GM12878 (cell line): ENCODE results near the gene ANTKMT. TPM values are rescaled to one million over a fixed set of nuclear protein-coding genes. Genes with fewer than 3 reads are reported as not detected.

Experiments
- LARP7 ChIP-seq: fragments of 450-650 bp; IDR thresholded peaks from 2 replicates; pipeline ENCODE4 v1.6.1; 2017; ENCODE audit warnings: mild to moderate bottlenecking
- MEF2A ChIP-seq: IDR thresholded peaks from 2 replicates; pipeline ENCODE4 v1.6.1; 2011; ENCODE audit warnings: low read depth, mild to moderate bottlenecking, low read length, moderate library complexity; ENCODE audit not compliant: insufficient read depth
- NFYA ChIP-seq: IDR thresholded peaks from 2 replicates; pipeline ENCODE4 v1.6.1; 2011; ENCODE audit warnings: low read depth, mild to moderate bottlenecking, low read length, improper control_type of control experiment, borderline replicate concordance
- POLR2AphosphoS2 ChIP-seq: IDR thresholded peaks from 2 replicates; pipeline ENCODE4 v1.6.1; 2011; ENCODE audit warnings: low read depth, mild to moderate bottlenecking, low read length, improper control_type of control experiment, moderate library complexity
- RB1 ChIP-seq: fragments of 450-650 bp; formaldehyde crosslinking; IDR thresholded peaks from 2 replicates; pipeline ENCODE4 v1.6.1; 2017; ENCODE audit warnings: mild to moderate bottlenecking, borderline replicate concordance
- STAT1 ChIP-seq: fragments of 450-650 bp; conservative IDR thresholded peaks from 2 replicates; pipeline ENCODE4 v1.6.1; 2014; ENCODE audit warnings: antibody characterized with exemption, mild to moderate bottlenecking
- SUZ12 ChIP-seq: fragments of 200-600 bp; sonication (generic); IDR thresholded peaks from one replicate; pipeline ENCODE4 v1.6.1; 2018; ENCODE audit warnings: antibody characterized with exemption, mild to moderate bottlenecking; ENCODE audit not compliant: unreplicated experiment
- TBL1XR1 ChIP-seq: IDR thresholded peaks from 2 replicates; pipeline ENCODE4 v1.6.1; 2012; ENCODE audit warnings: low read depth, low read length, improper control_type of control experiment
- ZBTB33 ChIP-seq: fragments of 450-650 bp; IDR thresholded peaks from 2 replicates; pipeline ENCODE4 v1.6.1; 2017; ENCODE audit warnings: mild to moderate bottlenecking
- ZNF592 ChIP-seq: fragments of 450-650 bp; IDR thresholded peaks from 2 replicates; pipeline ENCODE4 v1.6.1; 2017; ENCODE audit warnings: mild to moderate bottlenecking, moderate library complexity
- ZSCAN29 ChIP-seq: fragments of 450-650 bp; IDR thresholded peaks from 2 replicates; pipeline ENCODE4 v1.6.1; 2017; ENCODE audit warnings: mild to moderate bottlenecking, moderate library complexity
- polyA plus RNA-seq, 11 experiments: library from polyadenylated mRNA; depleted of rRNA in 4 of 11; unstranded in 6 of 11; stranded (reverse) in 5 of 11; fragments of >200 nt; fragmentation: Nextera tagmentation in 4 of 11; fragmentation: Illumina TruSeq in 1 of 11; extraction: Ambion mirVana in 4 of 11; extraction: Trizol in 1 of 11; gene quantifications; 1 replicate in 1 of 11; 2 replicates in 10 of 11; pipeline versions ENCODE4 v1.2.1 to v1.2.3, GENCODE V29; 2011 to 2016; ENCODE audit warnings: inconsistent platforms in 2 of 11, missing spikeins in 2 of 11, low read depth in 1 of 11
- total RNA-seq, 4 experiments: library from RNA; depleted of rRNA in 3 of 4; stranded (reverse); fragments of >200 nt in 3 of 4; fragmentation: Illumina TruSeq in 1 of 4; extraction: Trizol in 1 of 4; gene quantifications; 2 replicates each; pipeline versions ENCODE4 v1.2.1 to v1.2.3, GENCODE V29; 2013 to 2021

ANTKMT gene
- total and polyA plus RNA-seq, 10 of the 15 experiments (the other 5 are each of a cell fraction or from before 2014, with no cell fraction given) = 0.58 to 60.5 (median 25.8) TPM

GRCh38 chr16:706189-707061 is 14.5 kb upstream of the ANTKMT start (continued):
- TF ChIP-seq ZBTB33 (no peak), STAT1 (no peak), RB1 (no peak), NFYA (no peak), MEF2A (no peak), POLR2AphosphoS2 (no peak), TBL1XR1 (no peak), ZSCAN29 (no peak), ZNF592 (no peak), SUZ12 (no peak), LARP7 (no peak)
